GM12878 (cell line): ENCODE data around the gene TBCCD1. TPM values are rescaled to one million over a fixed set of nuclear protein-coding genes. Genes with fewer than 3 reads are reported as not detected.

Experiments used
- ATAC-seq: fragments of 200-7000 bp; cut with Tn5 transposase; 3 replicates; pipeline ENCODE4 v1.9.1; 2020; ENCODE audit warnings: mild to moderate bottlenecking, moderate library complexity
- BruUV-seq: library from RNA; stranded (reverse); fragments of 400-500 nt; replicated peaks from 2 replicates; lab custom pipeline; 2021; lab: Mats Ljungman, UMichigan
- CTCF ChIA-PET: fragments of 300-600 bp; sonication (Branson Sonifier 250); formaldehyde crosslinking; extraction: SDS; loops from one replicate; lab custom pipeline; 2021; ENCODE audit warnings: inconsistent platforms; lab: Yijun Ruan, JAX
- POLR2A ChIA-PET: fragments of 350-600 bp; formaldehyde crosslinking; extraction: SDS; loops from one replicate; lab custom pipeline; 2021; ENCODE audit warnings: inconsistent platforms; lab: Charles Lee
- RAD21 ChIA-PET: fragments of 300-600 bp; sonication (Branson Sonifier 250); formaldehyde crosslinking; loops from one replicate; lab custom pipeline; 2023; ENCODE audit warnings: antibody characterized with exemption; ENCODE audit not compliant: unreplicated experiment; lab: Charles Lee
- SMC1A ChIA-PET: fragments of 300-600 bp; sonication (Branson Sonifier 250); formaldehyde crosslinking; loops from one replicate; lab custom pipeline; 2023; ENCODE audit not compliant: unreplicated experiment, uncharacterized antibody; lab: Charles Lee
- DNase-seq: peaks from one replicate; pipeline ENCODE4 v3.0.0-alpha.2; 2011; ENCODE audit warnings: low read depth, low spot score
- FAIRE-seq: peaks from 3 replicates; lab custom pipeline; 2011; peaks lifted over from hg19 to GRCh38; lab: Jason Lieb, UNC
- H2AFZ ChIP-seq: 2 replicates; pipeline ENCODE4 v1.6.0; 2011; ENCODE audit warnings: low read depth, low read length, control low read depth; ENCODE audit not compliant: control insufficient read depth
- H3K27ac ChIP-seq: 2 replicates; pipeline ENCODE4 v1.5.1; 2011; ENCODE audit warnings: control low read depth; ENCODE audit not compliant: control insufficient read depth, insufficient read depth
- H3K27me3 ChIP-seq, 2 experiments: replicated peaks in 1 of 2; 2 replicates each; pipeline versions ENCODE4 v1.6.0 to v1.6.1; 2011; ENCODE audit warnings: low read length in 1 of 2; ENCODE audit not compliant: control insufficient read depth in 2 of 2, insufficient read depth in 2 of 2
- H3K36me3 ChIP-seq, 2 experiments: 2 replicates each; pipeline ENCODE4 v1.5.1; 2011; ENCODE audit warnings: low read length in 1 of 2; ENCODE audit not compliant: control insufficient read depth in 2 of 2, insufficient read depth in 2 of 2
- H3K4me1 ChIP-seq: 2 replicates; pipeline ENCODE4 v1.6.1; 2011; ENCODE audit warnings: mild to moderate bottlenecking, low read length, moderate library complexity, mixed read lengths; ENCODE audit not compliant: control insufficient read depth, insufficient read depth
- H3K4me2 ChIP-seq: 2 replicates; pipeline ENCODE4 v1.6.0; 2011; ENCODE audit warnings: control low read depth; ENCODE audit not compliant: control insufficient read depth, insufficient read depth
- H3K4me3 ChIP-seq: fragments of 200-600 bp; sonication (generic); 2 replicates; pipeline ENCODE4 v1.5.1; 2016
- H3K79me2 ChIP-seq: 2 replicates; pipeline ENCODE4 v1.6.0; 2011; ENCODE audit warnings: low read length; ENCODE audit not compliant: control insufficient read depth, insufficient read depth
- H3K9ac ChIP-seq: 2 replicates; pipeline ENCODE4 v1.8.0; 2011; ENCODE audit warnings: low read length, control low read depth, mixed read lengths; ENCODE audit not compliant: control insufficient read depth, insufficient read depth
- H3K9me3 ChIP-seq: replicated peaks from 3 replicates; pipeline ENCODE4 v1.5.1; 2011; ENCODE audit warnings: mild to moderate bottlenecking, low read length; ENCODE audit not compliant: control insufficient read depth, insufficient read depth
- H4K20me1 ChIP-seq: 2 replicates; pipeline ENCODE4 v1.6.0; 2011; ENCODE audit not compliant: control insufficient read depth, insufficient read depth
- CREB1 ChIP-seq: IDR thresholded peaks from 2 replicates; pipeline ENCODE4 v1.6.1; 2012; ENCODE audit warnings: low read depth, mild to moderate bottlenecking, inconsistent platforms
- JUND ChIP-seq: IDR thresholded peaks from 2 replicates; pipeline ENCODE4 v1.6.1; 2012; ENCODE audit warnings: low read depth, mild to moderate bottlenecking, low read length, improper control_type of control experiment, moderate library complexity
- PAX5 ChIP-seq: IDR thresholded peaks from 2 replicates; pipeline ENCODE4 v1.6.1; 2011; ENCODE audit warnings: low read depth, low read length, borderline replicate concordance
- PML ChIP-seq: IDR thresholded peaks from 2 replicates; pipeline ENCODE4 v1.6.1; 2012; ENCODE audit warnings: low read length, inconsistent platforms
- POLR2A ChIP-seq: IDR thresholded peaks from 2 replicates; pipeline ENCODE4 v1.6.1; 2011; ENCODE audit warnings: low read depth, mild to moderate bottlenecking, low read length
- POU2F2 ChIP-seq: IDR thresholded peaks from 3 replicates; pipeline ENCODE4 v1.6.1; 2011; ENCODE audit warnings: low read depth, mild to moderate bottlenecking, low read length, borderline replicate concordance
- SMARCA5 ChIP-seq: fragments of 450-650 bp; IDR thresholded peaks from 2 replicates; pipeline ENCODE4 v1.6.1; 2017; ENCODE audit warnings: mild to moderate bottlenecking
- ZZZ3 ChIP-seq: IDR thresholded peaks from 2 replicates; pipeline ENCODE4 v1.6.1; 2011; ENCODE audit warnings: low read depth; ENCODE audit not compliant: control insufficient read depth, insufficient read length
- WGBS: methylation state at CpG from one replicate; pipeline ENCODE4 v1.1.6; 2016; ENCODE audit warnings: low lambda C conversion rate; ENCODE audit not compliant: insufficient replicate concordance, insufficient coverage; ENCODE audit errors: missing lambda C conversion rate; 5-methylcytosine and 5-hydroxymethylcytosine counted together
- in situ Hi-C: fragments of 300-500 bp; cut with MboI; formaldehyde crosslinking; loops from 9 replicates; pipeline ENCODE4 v1.14.3; 2018; ENCODE audit warnings: mixed read lengths
- intact Hi-C: fragments of 100-400 bp; cut with micrococcal nuclease; formaldehyde crosslinking; loops from one replicate; pipeline ENCODE4 v1.14.2; 2022; ENCODE audit not compliant: unreplicated experiment
- polyA plus RNA-seq, 11 experiments: library from polyadenylated mRNA; depleted of rRNA in 4 of 11; unstranded in 6 of 11; stranded (reverse) in 5 of 11; fragments of >200 nt; fragmentation: Nextera tagmentation in 4 of 11; fragmentation: Illumina TruSeq in 1 of 11; extraction: Ambion mirVana in 4 of 11; extraction: Trizol in 1 of 11; gene quantifications; 1 replicate in 1 of 11; 2 replicates in 10 of 11; pipeline versions ENCODE4 v1.2.1 to v1.2.3, GENCODE V29; 2011 to 2016; ENCODE audit warnings: inconsistent platforms in 2 of 11, missing spikeins in 2 of 11, low read depth in 1 of 11
- total RNA-seq, 4 experiments: library from RNA; depleted of rRNA in 3 of 4; stranded (reverse); fragments of >200 nt in 3 of 4; fragmentation: Illumina TruSeq in 1 of 4; extraction: Trizol in 1 of 4; gene quantifications; 2 replicates each; pipeline versions ENCODE4 v1.2.1 to v1.2.3, GENCODE V29; 2013 to 2021
- TF ChIP-seq, protein P1 (sequence below): fragments of 450-650 bp; IDR thresholded peaks from 2 replicates; pipeline ENCODE4 v1.6.1; 2016; ENCODE audit warnings: mild to moderate bottlenecking
- TF ChIP-seq, protein P2 (sequence below): IDR thresholded peaks from 2 replicates; pipeline ENCODE4 v1.6.1; 2012; ENCODE audit warnings: low read depth, low read length, improper control_type of control experiment

Gene TBCCD1
- total and polyA plus RNA-seq, 10 of the 15 experiments (the other 5 are each of a cell fraction or from before 2014, with no cell fraction given): 6.9 to 23.4 (median 14.7) TPM

DNA sequence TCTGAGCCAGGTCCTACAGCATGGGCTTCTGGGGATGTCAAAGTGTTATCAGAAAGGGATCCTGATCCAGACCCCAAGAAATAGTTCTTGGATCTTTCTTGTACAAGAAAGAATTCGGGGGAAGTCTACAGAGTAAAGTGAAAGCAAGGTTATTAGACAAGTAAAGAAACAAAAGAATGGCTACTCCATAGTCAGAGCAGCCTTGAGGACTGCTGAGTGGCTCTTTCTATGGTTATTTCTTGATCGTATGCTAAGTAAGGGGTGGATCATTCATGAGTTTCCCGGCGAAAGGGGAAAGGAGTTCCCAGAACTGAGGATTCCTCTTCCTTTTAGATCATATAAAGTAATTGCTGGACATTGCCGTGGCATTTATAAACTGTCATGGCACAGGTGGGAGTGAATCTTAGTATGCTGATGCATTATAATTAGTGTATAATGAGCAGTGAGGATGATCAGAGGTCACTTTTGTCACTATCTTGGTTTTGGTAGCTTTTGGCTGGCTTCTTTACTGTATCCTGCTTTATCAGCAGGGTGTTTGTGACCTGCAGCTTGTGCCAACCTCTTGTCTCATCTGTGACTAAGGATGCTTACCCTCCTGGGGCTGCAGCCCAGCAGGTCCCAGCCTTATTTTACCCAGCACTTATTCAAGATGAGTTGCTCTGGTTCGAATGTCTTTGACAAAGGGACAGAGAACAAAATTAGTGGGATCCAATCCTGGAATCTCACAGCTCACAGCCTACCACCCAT is 64.0 kb downstream of the TBCCD1 start:
- no peak overlapping the region for H3K4me3 ChIP-seq
- in situ Hi-C loops (no loop called here), intact Hi-C loops (no loop called here)
- no peak for DNase-seq
- no peak overlapping the region for H3K4me2 ChIP-seq
- ATAC-seq: peak; percentile 39; the same call in 2 of the 3 replicates
- FAIRE-seq: no peak
- H3K4me1 ChIP-seq: no peaks in the 10 kb centered on the region
- H3K9ac ChIP-seq: no peak overlapping the region
- RAD21 ChIA-PET: interaction anchor here (1.3 to 1.6 kb wide), 2 partner anchors 31 to 36 kb away, joined by 5 to 6 read pairs; no protein-coding TSS in a partner anchor
- no peaks in the 10 kb centered on the region for H3K9me3 ChIP-seq
- H3K27ac ChIP-seq: no peak overlapping the region
- 42% methylated on average over 6 of the region's 6 CpGs for WGBS
- H3K27me3 ChIP-seq: no peaks in the 10 kb centered on the region
- BruUV-seq: no TSS peak
- no peaks in the 10 kb centered on the region for H3K79me2 ChIP-seq
- POLR2A ChIA-PET: interaction anchor here (0.8 to 1.5 kb wide), 2 partner anchors 15 to 27 kb away, joined by 3 read pairs; no protein-coding TSS in a partner anchor
- CTCF ChIA-PET: interaction anchor here (1.3 to 2.9 kb wide), 4 partner anchors 10 to 37 kb away, joined by 3 to 14 read pairs (median 5); no protein-coding TSS in a partner anchor
- no peaks in the 10 kb centered on the region for H3K36me3 ChIP-seq
- no peak overlapping the region; the same call in 1 of the 2 replicates for H2AFZ ChIP-seq
- no peaks in the 10 kb centered on the region for H4K20me1 ChIP-seq
- SMC1A ChIA-PET: interaction anchor here (1.2 to 12.3 kb wide), 3 partner anchors 9 to 34 kb away, joined by 3 to 257 read pairs (median 4); no protein-coding TSS in a partner anchor
- TF ChIP-seq PML (no peak), SMARCA5 (no peak), CREB1 (no peak), JUND (no peak), POU2F2 (no peak), PAX5 (no peak), ZZZ3 (no peak), POLR2A (no peak)
- TF ChIP-seq, protein P1, sequence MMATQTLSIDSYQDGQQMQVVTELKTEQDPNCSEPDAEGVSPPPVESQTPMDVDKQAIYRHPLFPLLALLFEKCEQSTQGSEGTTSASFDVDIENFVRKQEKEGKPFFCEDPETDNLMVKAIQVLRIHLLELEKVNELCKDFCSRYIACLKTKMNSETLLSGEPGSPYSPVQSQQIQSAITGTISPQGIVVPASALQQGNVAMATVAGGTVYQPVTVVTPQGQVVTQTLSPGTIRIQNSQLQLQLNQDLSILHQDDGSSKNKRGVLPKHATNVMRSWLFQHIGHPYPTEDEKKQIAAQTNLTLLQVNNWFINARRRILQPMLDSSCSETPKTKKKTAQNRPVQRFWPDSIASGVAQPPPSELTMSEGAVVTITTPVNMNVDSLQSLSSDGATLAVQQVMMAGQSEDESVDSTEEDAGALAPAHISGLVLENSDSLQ: no peak
- TF ChIP-seq, protein P2, sequence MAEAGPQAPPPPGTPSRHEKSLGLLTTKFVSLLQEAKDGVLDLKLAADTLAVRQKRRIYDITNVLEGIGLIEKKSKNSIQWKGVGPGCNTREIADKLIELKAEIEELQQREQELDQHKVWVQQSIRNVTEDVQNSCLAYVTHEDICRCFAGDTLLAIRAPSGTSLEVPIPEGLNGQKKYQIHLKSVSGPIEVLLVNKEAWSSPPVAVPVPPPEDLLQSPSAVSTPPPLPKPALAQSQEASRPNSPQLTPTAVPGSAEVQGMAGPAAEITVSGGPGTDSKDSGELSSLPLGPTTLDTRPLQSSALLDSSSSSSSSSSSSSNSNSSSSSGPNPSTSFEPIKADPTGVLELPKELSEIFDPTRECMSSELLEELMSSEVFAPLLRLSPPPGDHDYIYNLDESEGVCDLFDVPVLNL: no peak
